ENCODE results near the gene NEK7. TPM values are rescaled to one million over a fixed set of nuclear protein-coding genes. Genes with fewer than 3 reads are reported as not detected.

The NEK7 gene
- total and polyA plus RNA-seq, 9 of the 15 experiments (the other 6 are each of a cell fraction or from before 2014, with no cell fraction given) = 8.5 to 37.3 (median 27.7) TPM

GRCh38 chr1:198141668-198142351, 15.0 kb upstream of the NEK7 start:
- DNase-seq (ENCODE audit: extremely low read depth in 1 of 4, low spot score in 3 of 4) = no peak
- Histone ChIP-seq H3K4me3 (no peak overlapping the region), H4K20me1 (replicated peaks; ENCODE audit: control insufficient read depth, insufficient read depth, low read length) (no peaks in the 10 kb centered on the region), H3K27me3 (ENCODE audit: control insufficient read depth in 2 of 2, insufficient read depth in 2 of 2, low read length in 2 of 2) (no peaks in the 10 kb centered on the region), H3K9me1 (ENCODE audit: control insufficient read depth, insufficient read depth, low read length) (no peaks in the 10 kb centered on the region), H3K79me2 (ENCODE audit: control insufficient read depth, insufficient read depth, low read length) (no peaks in the 10 kb centered on the region), H3K9ac (ENCODE audit: insufficient read depth in 1 of 2, low read depth in 2 of 2, low read length in 2 of 2) (no peak overlapping the region), H3K27ac (ENCODE audit: extremely low read depth, low read depth, low read length) (no peak overlapping the region), H3K9me3 (replicated peaks; ENCODE audit: control insufficient read depth, insufficient read depth, low read depth, low read length) (peaks cover 2% of the 10 kb centered on the region; the same call in 1 of the 2 replicates), H3K36me3 (ENCODE audit: control insufficient read depth, insufficient read depth, low read length) (no peaks in the 10 kb centered on the region), H2AFZ (ENCODE audit: low read depth, low read length) (no peak overlapping the region), H3K4me1 (replicated peaks in 1 of 2; ENCODE audit: control insufficient read depth in 2 of 2, insufficient read depth in 2 of 2, low read length in 2 of 2) (no peaks in the 10 kb centered on the region), H3K4me2 (ENCODE audit: insufficient read depth, low read length) (no peak overlapping the region)
- no TSS peak for BruUV-seq (replicated peaks)
- no peak for ATAC-seq
- ChIA-PET POLR2A (no interaction called here), CTCF (ENCODE audit: low intra/inter-chr PET ratio) (no interaction called here)
- intact Hi-C loops (cut with micrococcal nuclease) = no loop called here
- 50% methylated on average over 2 of the region's 2 CpGs for WGBS (ENCODE audit: insufficient coverage, low coverage, missing lambda C conversion rate)
- FAIRE-seq = no peak
- TF ChIP-seq ZZZ3 (IDR thresholded peaks at IDR 0.05) (no peak), KDM1A (IDR thresholded peaks at IDR 0.05) (no peak), ILF3 (IDR thresholded peaks at IDR 0.05; ENCODE audit: borderline replicate concordance) (no peak), HMGXB4 (CRISPR knock-in tag; IDR thresholded peaks at IDR 0.05) (no peak), HINFP (tag; conservative IDR thresholded peaks at IDR 0.05; ENCODE audit: low read depth) (no peak), ZNF395 (CRISPR knock-in tag; IDR thresholded peaks at IDR 0.05) (no peak)
- in situ Hi-C loops (cut with MboI) = no loop called here
